GM12875 (cell line): ENCODE data around the gene ABTB2.

Source experiments
- H3K4me3 ChIP-seq: one replicate; pipeline ENCODE4 v1.5.1; 2011; ENCODE audit warnings: low read depth, low read length, control low read depth
- CTCF ChIP-seq: IDR thresholded peaks from 2 replicates; pipeline ENCODE4 v1.5.1; 2011; ENCODE audit warnings: low read depth, mild to moderate bottlenecking, control low read depth, inconsistent platforms, low read length, moderate library complexity, borderline replicate concordance; ENCODE audit not compliant: insufficient read depth

The ABTB2 gene

GRCh38 chr11:34274712-34275398 is 83.0 kb downstream of the ABTB2 start:
- H3K4me3 ChIP-seq, result no peak overlapping the region
- TF ChIP-seq CTCF, result no peak

GRCh38 chr11:34273099-34273498 is 84.7 kb downstream of the ABTB2 start:
- TF ChIP-seq CTCF, result no peak
- no peak overlapping the region for H3K4me3 ChIP-seq

- no peak for TF ChIP-seq CTCF
- no peak overlapping the region for H3K4me3 ChIP-seq
Measured at GRCh38 chr11:34271727-34272126, 86.1 kb downstream of the ABTB2 start.

GRCh38 chr11:34270711-34271110 is 87.1 kb downstream of the ABTB2 start:
- TF ChIP-seq CTCF, result no peak
- H3K4me3 ChIP-seq, result no peak overlapping the region

GRCh38 chr11:34269694-34270245 is 88.0 kb downstream of the ABTB2 start:
- no peak for TF ChIP-seq CTCF

GRCh38 chr11:34268906-34269430 is 88.8 kb downstream of the ABTB2 start:
- no peak for TF ChIP-seq CTCF

More at GRCh38 chr11:34269694-34270245, 88.0 kb downstream of the ABTB2 start:
- no peak overlapping the region for H3K4me3 ChIP-seq

GRCh38 chr11:34267417-34267816 is 90.4 kb downstream of the ABTB2 start:
- no peak for TF ChIP-seq CTCF

More at GRCh38 chr11:34268906-34269430, 88.8 kb downstream of the ABTB2 start:
- no peak overlapping the region for H3K4me3 ChIP-seq

More at GRCh38 chr11:34267417-34267816, 90.4 kb downstream of the ABTB2 start:
- H3K4me3 ChIP-seq, result no peak overlapping the region
